ENCODE data around the gene LTA4H.

The LTA4H gene

DNA sequence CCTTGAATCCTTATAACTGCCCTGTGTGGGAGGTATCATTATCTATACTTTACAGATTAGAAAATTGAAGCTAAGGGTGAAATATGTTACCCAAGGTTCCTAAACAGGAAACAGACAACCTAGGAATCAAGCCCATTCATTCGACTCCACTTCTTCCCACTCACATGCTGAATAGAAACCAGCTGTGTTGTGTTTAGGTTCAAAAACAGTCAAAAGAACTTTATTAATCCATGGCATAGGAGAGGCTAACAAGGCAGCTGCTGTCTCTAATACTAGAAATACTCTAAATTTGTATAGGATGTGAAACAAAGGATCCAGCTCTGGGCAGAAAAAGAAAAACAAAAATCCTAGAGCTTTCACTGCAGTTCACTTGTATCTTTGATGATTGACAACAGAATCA is 82.4 kb downstream of the LTA4H start:
- no peak for DNase-seq

DNA sequence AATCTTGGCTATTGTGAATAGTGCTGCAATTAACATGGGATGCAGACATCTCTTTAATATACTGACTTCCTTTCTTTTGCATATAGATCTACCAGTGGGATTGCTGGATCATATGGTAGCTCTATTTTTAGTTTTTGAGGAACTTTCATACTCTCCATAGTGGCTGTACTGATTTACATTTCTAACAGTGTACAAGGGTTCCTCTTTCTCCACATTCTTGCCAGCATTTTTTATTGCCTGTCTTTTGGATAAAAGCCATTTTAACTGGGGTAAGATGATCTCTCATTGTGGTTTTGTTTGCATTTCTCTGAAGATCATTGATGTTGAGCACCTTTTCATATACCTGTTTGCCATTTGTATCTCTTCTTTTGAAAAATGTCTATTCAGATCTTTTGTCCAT is 83.9 kb downstream of the LTA4H start:
- peak; percentile 20 to 27 for DNase-seq

Data from Kasumi-1 (cell line).